ENCODE measurements around the gene NDUFB11.
"Not testable (repeated sequence)": the region's sequence is repeated elsewhere in the genome, so short reads cannot be mapped to it uniquely, and the experiment has no call there.

Gene NDUFB11

GRCh38 chrX:47156611-47157520 lies 12.4 kb upstream of the NDUFB11 start:
- DNase-seq: peak in 1 of 42 donors; percentile 18
- intact Hi-C loops (cut with DNase I): no loop called here

- intact Hi-C loops (cut with DNase I): no loop called here
- no peak for DNase-seq
Observed at GRCh38 chrX:47151435-47151834, 6.9 kb upstream of the NDUFB11 start.

DNA sequence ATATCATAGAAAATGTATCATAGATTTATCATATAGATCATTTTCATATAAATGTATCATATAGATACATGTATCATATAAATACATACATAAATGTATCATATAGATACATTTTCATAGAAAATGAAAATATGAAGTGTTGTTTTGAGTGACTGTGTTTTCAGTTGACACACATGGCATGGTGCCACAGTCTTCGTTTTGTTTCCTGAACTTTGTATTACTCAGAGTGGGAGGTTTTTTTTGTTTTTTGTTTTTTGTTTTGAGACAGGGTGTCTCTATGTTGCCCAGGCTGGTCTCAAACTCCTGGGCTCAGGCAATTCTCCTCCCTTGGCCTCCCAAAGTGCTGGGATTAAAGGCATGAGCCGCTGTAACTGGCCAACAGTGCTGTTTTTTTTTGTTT lies 4.4 kb upstream of the NDUFB11 start:
- DNase-seq: no peak
- intact Hi-C loops (cut with DNase I): no loop called here

DNA sequence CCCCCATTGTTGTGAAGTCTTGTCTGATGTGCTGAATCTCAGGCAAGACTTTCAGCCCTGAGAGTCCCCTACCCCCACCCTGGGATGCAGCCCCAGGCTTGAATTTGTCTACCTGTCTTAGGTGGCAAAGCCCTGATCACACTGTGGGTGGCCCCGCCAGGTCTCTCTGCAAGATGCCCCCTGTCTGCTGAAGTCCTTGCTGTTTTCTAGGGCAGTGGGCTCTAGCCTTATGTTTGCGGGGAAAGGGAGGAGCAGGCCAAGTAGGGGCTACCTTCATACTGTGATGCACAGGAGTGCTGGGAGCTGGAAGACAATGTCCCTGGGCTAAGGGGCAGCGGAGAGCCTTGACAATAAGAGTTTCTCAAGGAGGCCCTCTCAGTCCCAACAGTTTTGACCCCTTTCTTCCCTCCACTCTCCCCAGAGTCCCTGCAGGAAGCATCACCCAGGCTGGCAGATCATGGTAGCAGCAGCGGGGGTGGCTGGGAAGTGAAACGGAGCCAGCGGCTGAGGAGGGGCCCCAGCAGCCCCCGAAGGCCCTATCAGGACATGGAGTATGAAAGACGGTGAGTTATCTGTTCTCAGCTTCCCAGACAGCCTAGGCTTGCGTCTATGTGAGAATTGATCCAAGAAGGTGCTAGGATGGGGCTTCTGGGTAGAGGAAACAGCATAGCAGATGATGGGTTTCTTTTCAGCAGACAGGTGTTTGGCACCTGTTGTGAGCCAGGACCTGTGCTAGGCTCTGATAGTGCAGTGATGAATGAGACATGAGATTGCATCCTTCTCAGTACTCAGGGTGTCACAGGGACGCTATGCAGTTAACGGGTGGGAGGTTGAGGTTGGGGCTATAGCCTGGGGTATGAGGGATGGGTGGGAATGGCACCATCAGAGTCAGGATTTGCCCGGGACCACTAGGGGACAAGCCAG lies 2.7 kb upstream of the NDUFB11 start:
- peak in 1 of 42 donors; percentile 12 for DNase-seq
- intact Hi-C loops (cut with DNase I): no loop called here

- intact Hi-C loops (cut with DNase I): no loop called here
- DNase-seq: peak in 1 of 42 donors; percentile 37
Observed at GRCh38 chrX:47146121-47146935, 1.8 kb upstream of the NDUFB11 start.

DNA sequence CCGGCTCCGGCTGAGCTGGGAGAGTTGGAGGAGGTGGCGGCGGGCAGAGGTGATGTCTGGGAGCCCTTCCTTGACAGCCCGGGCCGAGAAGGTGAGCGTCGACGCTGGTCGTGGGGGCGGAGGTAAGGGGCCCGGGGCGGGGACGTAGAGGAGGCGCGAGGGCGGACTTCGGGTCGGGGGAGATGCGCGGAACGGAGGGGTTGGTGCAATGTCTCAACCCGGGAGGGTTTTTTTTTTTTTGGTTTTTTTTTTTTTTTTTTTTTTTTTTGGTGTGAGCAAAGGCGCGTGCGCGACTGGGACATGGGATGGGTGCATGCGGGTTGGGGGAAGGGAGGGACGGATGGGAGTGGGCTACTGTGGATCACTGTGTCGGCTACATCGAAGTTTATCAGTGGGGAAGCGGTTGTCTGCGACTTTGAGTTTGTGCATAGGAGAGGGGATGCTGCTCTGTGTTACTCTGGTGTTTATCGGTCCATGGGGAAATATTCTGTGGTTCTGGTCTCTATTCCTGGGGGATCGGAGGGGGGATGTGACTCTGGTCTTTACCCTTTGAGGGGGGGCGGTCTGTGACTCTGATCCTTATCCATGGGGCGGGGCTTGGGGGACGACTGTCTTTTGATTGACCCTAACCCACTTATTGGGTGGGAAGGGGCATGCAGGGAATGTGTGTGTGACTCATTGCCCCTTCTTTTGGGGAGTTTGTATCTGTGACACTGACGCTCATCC lies 1.1 kb upstream of the NDUFB11 start:
- peak in 16 of 42 donors; percentile 5 to 45 (median 15) for DNase-seq
- intact Hi-C loops (cut with DNase I): no loop called here

- peak in 30 of 42 donors; percentile 1 to 57 (median 35) for DNase-seq
- intact Hi-C loops (cut with DNase I): no loop called here
Observed at GRCh38 chrX:47143894-47144625, 442 bp downstream of the NDUFB11 start.

DNA sequence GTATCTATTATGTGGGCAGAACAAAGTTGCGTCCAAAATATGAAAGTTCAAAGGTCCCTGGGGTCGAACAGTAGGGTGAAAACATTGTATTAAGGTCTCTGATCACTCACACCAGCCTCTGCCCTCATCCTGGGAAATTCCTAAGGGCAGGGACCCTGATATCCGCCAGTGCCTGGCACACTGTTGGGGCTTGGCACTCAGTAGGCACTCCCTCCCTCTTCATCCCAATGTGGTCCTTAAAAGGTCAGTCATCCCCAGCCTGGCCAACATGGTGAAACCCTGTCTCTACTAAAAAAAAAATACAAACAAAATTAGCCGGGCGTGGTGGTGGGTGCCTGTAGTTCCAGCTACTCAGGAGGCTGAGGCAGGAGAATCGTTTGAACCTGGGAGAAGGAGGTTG lies 6.3 kb downstream of the NDUFB11 start:
- no peak for DNase-seq
- intact Hi-C loops (cut with DNase I): no loop called here

GRCh38 chrX:47135650-47136049 lies 8.9 kb downstream of the NDUFB11 start:
- intact Hi-C loops (cut with DNase I): not testable (repeated sequence)
- DNase-seq: peak in 1 of 42 donors; percentile 4

DNA sequence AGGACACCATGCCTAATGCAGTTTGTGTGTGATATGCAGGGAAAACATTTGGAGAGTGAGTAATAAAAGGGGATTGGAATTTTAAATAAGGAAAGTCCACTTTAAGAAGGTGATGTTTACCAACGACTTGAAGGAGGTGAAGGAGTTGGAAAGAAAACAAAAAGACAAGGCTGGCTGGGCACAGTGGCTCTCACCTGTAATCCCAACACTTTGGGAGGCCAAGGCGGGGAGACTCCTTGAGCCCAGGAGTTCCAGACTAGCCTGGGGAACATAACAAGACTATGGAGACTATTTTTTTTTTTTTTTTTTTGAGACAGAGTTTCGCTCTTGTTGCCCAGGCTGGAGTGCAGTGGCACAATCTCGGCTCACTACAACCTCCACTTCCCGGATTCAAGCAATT lies 11.0 kb downstream of the NDUFB11 start:
- DNase-seq: no peak
- intact Hi-C loops (cut with DNase I): no loop called here

- DNase-seq: peak in 4 of 42 donors; percentile 1 to 52 (median 29)
- intact Hi-C loops (cut with DNase I): no loop called here
Observed at GRCh38 chrX:47129899-47130358, 14.6 kb downstream of the NDUFB11 start.

DNA sequence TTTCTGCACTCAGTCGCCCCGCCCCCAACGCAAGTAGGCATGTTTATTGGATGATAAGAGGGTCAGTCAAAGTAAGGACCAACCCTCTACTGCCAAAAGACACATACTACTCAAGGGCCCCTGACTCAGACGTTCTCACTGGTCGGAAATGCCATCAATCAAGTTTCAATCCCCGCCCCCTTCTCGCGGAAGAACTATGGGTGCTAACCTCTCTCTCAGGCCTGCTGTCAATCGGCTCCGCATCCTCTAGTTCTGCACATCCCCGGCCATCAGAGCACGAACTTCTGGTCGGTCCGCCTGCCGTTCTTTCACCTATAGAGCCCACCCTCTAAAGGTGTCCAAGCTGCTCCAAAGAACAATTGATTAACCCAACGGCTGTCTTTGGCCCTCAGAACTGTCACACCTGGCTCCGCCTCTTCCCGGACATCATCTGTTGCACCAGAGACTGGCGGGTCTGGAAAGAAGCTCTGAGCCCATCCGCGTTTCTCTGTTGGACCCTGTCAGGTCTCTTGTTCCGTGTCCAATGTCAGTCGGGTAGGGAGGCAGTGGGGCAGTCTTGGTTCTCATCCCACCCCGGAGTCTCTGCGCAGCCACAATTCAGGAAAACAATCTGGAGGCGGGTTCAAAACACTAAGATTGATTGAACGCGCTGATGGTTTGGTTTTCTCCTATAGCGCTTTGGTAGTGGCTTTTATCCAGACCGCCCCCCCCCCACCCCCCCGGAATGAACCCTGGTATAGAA lies 15.2 kb downstream of the NDUFB11 start:
- intact Hi-C loops (cut with DNase I): no loop called here
- DNase-seq: peak; percentile 79 to 97 (median 91)

DNA sequence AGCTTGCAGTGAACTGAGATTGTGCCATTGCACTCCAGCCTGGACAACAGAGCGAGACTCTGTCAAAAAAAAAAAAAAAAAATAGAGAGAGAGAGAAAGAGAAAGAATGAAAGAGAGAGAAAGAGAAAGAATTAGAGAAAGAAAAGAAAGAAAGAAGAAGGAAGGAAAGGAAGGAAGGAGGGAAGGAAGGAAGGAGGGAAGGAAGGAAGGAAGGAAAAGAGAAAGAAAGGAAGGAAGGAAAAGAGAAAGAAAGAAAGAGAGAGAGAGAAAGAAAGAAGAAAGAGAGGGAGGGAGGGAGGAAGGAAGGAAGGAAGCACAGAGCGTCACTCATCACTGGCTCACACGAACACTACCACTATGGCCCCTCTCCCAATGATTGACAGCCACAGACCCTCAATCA lies 20.0 kb downstream of the NDUFB11 start:
- not testable (repeated sequence) for DNase-seq

DNA sequence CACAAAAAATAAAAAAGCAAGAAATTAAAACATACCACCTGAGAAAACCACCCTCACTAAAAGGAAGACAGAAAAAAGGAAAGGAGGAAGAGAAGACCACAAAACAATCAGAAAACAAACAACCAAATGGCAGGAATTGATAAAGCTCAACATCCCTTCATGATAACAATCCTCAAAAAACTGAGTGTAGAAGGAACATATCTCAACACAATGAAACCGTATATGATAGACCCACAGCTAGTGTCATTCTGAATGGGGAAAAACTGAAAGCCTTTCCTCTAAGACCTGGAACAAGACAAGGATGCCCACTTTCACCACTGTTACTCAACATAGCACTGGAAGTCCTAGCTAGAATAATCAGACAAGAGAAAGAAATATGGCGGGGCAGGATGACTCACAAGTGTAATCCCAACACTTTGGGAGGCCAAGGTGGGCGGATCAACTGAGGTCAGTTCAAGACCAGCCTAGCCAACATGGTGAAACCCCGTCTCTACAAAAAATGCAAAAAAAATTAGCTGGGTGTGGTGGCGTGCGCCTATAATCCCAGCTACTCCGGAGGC lies 27.9 kb downstream of the NDUFB11 start:
- DNase-seq; intact Hi-C loops (cut with DNase I): not testable (repeated sequence)

More for the DNA sequence above, 20.0 kb downstream of the NDUFB11 start:
- intact Hi-C loops (cut with DNase I): not testable (repeated sequence)

DNA sequence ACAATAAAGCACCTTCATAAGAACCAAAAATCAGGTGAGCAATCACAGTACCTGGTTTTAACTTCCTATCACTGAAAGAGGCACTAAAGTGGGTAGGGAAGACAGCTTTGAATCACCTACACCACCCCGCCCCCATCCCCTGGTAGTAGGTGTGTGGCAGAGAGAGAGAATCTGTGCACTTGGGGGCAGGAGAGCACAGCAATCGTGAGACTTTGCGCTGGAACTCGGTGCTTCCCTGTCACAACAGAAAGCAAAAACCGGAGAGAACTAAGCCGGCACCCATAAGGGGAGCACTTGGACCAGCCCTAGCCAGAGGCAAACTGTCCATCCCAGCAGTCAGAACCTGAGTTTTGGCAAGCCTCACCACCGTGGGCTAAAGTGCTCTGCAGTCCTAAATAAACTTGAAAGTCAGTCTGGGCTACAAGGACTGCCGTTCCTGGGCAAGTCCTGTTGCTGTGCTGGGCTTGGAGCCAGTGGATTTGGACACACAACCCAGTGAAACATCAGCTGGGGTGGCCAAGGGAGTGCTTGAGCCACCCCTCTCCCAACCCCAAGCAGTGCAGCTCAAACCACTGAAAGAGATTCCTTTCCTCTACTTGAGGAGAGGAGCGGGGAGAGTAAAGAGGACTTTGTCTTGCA lies 32.1 kb downstream of the NDUFB11 start:
- intact Hi-C loops (cut with DNase I): no loop called here
- DNase-seq: peak in 41 of 42 donors; percentile 19 to 83 (median 57)
